Measurements from ENCODE around the gene KLF3.

DNA sequence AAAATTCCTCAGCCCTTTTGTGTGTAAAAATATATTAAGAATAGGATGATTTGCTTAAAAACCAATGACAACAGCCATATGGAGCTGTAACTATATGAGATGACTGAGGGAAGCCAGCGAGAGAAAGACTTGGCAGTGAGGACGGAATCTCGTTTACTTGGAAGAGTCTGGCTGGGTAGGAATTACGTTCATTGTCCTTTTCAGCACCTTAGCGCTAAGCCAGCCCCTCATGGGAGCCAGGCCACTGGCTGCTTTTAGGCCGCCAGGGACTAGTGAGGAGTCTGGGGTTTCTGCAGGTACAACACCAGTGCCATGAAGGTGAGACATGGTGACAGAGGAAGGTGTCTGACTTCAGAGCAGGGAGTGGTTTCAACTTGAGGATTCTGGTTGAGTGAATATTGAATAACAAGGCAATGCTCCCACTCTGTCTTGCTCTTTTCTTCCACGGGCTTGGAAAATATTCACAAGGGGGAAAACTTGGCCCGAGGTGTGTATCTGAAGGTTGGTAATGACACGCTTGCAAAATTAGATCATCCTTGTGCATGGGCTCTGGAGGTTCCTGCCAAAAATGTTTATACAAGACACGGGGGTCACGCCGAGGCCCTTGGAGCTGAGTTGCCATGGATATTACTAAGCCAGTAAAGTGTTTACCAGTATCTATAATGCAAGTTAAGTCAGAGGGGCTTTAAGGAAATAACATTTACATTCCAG, 17.4 kb downstream of the KLF3 start:
- TF ChIP-seq POLR2A (IDR thresholded peaks at IDR 0.05), result no peak
- TF ChIP-seq, protein P1, sequence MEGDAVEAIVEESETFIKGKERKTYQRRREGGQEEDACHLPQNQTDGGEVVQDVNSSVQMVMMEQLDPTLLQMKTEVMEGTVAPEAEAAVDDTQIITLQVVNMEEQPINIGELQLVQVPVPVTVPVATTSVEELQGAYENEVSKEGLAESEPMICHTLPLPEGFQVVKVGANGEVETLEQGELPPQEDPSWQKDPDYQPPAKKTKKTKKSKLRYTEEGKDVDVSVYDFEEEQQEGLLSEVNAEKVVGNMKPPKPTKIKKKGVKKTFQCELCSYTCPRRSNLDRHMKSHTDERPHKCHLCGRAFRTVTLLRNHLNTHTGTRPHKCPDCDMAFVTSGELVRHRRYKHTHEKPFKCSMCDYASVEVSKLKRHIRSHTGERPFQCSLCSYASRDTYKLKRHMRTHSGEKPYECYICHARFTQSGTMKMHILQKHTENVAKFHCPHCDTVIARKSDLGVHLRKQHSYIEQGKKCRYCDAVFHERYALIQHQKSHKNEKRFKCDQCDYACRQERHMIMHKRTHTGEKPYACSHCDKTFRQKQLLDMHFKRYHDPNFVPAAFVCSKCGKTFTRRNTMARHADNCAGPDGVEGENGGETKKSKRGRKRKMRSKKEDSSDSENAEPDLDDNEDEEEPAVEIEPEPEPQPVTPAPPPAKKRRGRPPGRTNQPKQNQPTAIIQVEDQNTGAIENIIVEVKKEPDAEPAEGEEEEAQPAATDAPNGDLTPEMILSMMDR (IDR thresholded peaks at IDR 0.05), result no peak
